Measurements from ENCODE around the gene PLPPR5.
A peak's percentile ranks its signal among the peaks of the same experiment; 100 is the strongest.

The PLPPR5 gene

GRCh38 chr1:98926597-98926996, 78.1 kb downstream of the PLPPR5 start:
- H3K14ac ChIP-seq (ENCODE audit: low read length in 2 of 2), result no peak overlapping the region
- no peaks in the 10 kb centered on the region for H3K79me1 ChIP-seq (replicated peaks; ENCODE audit: low read length, poor library complexity, severe bottlenecking)
- no peaks in the 10 kb centered on the region for H3K9me3 ChIP-seq (ENCODE audit: control insufficient read depth, low read length)
- H3K4me1 ChIP-seq (ENCODE audit: control insufficient read depth, insufficient read depth, low read depth, low read length), result no peaks in the 10 kb centered on the region
- no peak overlapping the region for H2AK5ac ChIP-seq (ENCODE audit: low read length, severe bottlenecking)
- H2BK12ac ChIP-seq (ENCODE audit: low read length in 2 of 2), result no peak overlapping the region
- H2BK5ac ChIP-seq (ENCODE audit: low read depth, low read length, poor library complexity, severe bottlenecking), result no peak overlapping the region
- H3K4me2 ChIP-seq (ENCODE audit: low read length, poor library complexity, severe bottlenecking), result no peak overlapping the region
- no peak for DNase-seq
- H3K18ac ChIP-seq (ENCODE audit: low read depth in 1 of 2, low read length in 2 of 2), result no peak overlapping the region
- no peaks in the 10 kb centered on the region for H3K27me3 ChIP-seq (ENCODE audit: control insufficient read depth in 1 of 2, insufficient read depth in 1 of 2, low read length in 2 of 2)
- no peak overlapping the region for H4K91ac ChIP-seq (ENCODE audit: low read length)
- no peak overlapping the region for H2BK15ac ChIP-seq (ENCODE audit: low read depth, poor library complexity, severe bottlenecking)
- H3K36me3 ChIP-seq (ENCODE audit: control insufficient read depth in 1 of 2, insufficient read depth in 2 of 2, low read depth in 1 of 2, low read length in 2 of 2), result no peaks in the 10 kb centered on the region
- H2BK120ac ChIP-seq (ENCODE audit: low read depth, low read length), result no peak overlapping the region
- no peak overlapping the region for H3K27ac ChIP-seq (ENCODE audit: low read length, poor library complexity, severe bottlenecking)
- no peak overlapping the region for H4K8ac ChIP-seq (ENCODE audit: low read length)
- H3K4ac ChIP-seq (ENCODE audit: low read depth in 1 of 2, low read length in 2 of 2), result no peak overlapping the region
- H3K23ac ChIP-seq (ENCODE audit: low read length in 2 of 2), result no peak overlapping the region
- 94% methylated on average over 4 of the region's 4 CpGs for WGBS
- H3K4me3 ChIP-seq (ENCODE audit: insufficient read depth in 1 of 2, low read depth in 1 of 2, low read length in 2 of 2), result no peak overlapping the region
- H3K9ac ChIP-seq (ENCODE audit: low read length), result no peak overlapping the region
- H2AFZ ChIP-seq (ENCODE audit: low read depth, low read length), result no peak overlapping the region

GRCh38 chr1:98924977-98925376, 79.7 kb downstream of the PLPPR5 start:
- H4K91ac ChIP-seq (ENCODE audit: low read length), result no peak overlapping the region

DNA sequence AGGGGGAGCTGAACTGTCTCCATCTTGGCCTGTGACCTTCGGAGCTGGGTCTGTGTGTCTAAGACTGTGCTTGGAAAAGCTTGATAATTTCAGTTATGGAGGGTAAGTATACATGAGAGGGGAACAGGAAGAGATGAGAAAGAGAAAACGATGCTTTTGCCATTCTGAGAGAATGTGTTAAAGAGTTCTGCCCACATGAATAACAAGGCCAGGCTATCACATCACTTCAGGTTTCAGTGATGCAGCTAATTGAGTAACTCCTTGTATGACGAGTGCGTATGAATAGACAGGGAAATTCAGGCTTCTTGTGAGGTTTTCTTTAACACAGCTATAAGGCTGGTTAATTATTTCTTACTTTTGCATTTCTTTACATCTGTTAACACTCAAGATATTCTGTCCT, 81.0 kb downstream of the PLPPR5 start:
- DNase-seq, result no peak
- Histone ChIP-seq H3K36me3 (ENCODE audit: control insufficient read depth in 1 of 2, insufficient read depth in 2 of 2, low read depth in 1 of 2, low read length in 2 of 2) (no peaks in the 10 kb centered on the region), H3K4me3 (ENCODE audit: insufficient read depth in 1 of 2, low read depth in 1 of 2, low read length in 2 of 2) (no peak overlapping the region), H3K23ac (ENCODE audit: low read length in 2 of 2) (no peak overlapping the region), H2BK120ac (ENCODE audit: low read depth, low read length) (no peak overlapping the region), H2BK15ac (ENCODE audit: low read depth, poor library complexity, severe bottlenecking) (no peak overlapping the region), H4K8ac (ENCODE audit: low read length) (no peak overlapping the region), H2AK5ac (ENCODE audit: low read length, severe bottlenecking) (peak overlapping the region; percentile 64), H3K4ac (ENCODE audit: low read depth in 1 of 2, low read length in 2 of 2) (no peak overlapping the region), H3K27ac (ENCODE audit: low read length, poor library complexity, severe bottlenecking) (no peak overlapping the region), H3K9ac (ENCODE audit: low read length) (no peak overlapping the region), H3K18ac (ENCODE audit: low read depth in 1 of 2, low read length in 2 of 2) (no peak overlapping the region), H2AFZ (ENCODE audit: low read depth, low read length) (no peak overlapping the region), H3K4me2 (ENCODE audit: low read length, poor library complexity, severe bottlenecking) (no peak overlapping the region), H2BK5ac (ENCODE audit: low read depth, low read length, poor library complexity, severe bottlenecking) (no peak overlapping the region), H3K14ac (ENCODE audit: low read length in 2 of 2) (no peak overlapping the region), H3K9me3 (ENCODE audit: control insufficient read depth, low read length) (no peaks in the 10 kb centered on the region), H3K79me1 (replicated peaks; ENCODE audit: low read length, poor library complexity, severe bottlenecking) (no peaks in the 10 kb centered on the region), H3K27me3 (ENCODE audit: control insufficient read depth in 1 of 2, insufficient read depth in 1 of 2, low read length in 2 of 2) (no peaks in the 10 kb centered on the region), H3K4me1 (ENCODE audit: control insufficient read depth, insufficient read depth, low read depth, low read length) (peaks cover 2% of the 10 kb centered on the region), H2BK12ac (ENCODE audit: low read length in 2 of 2) (no peak overlapping the region), H4K91ac (ENCODE audit: low read length) (no peak overlapping the region)
- WGBS, result 85% methylated on average over 2 of the region's 4 CpGs

More at GRCh38 chr1:98924977-98925376, 79.7 kb downstream of the PLPPR5 start:
- Histone ChIP-seq H2BK15ac (ENCODE audit: low read depth, poor library complexity, severe bottlenecking) (no peak overlapping the region), H2BK5ac (ENCODE audit: low read depth, low read length, poor library complexity, severe bottlenecking) (no peak overlapping the region), H4K8ac (ENCODE audit: low read length) (no peak overlapping the region), H2BK120ac (ENCODE audit: low read depth, low read length) (no peak overlapping the region), H3K27me3 (ENCODE audit: control insufficient read depth in 1 of 2, insufficient read depth in 1 of 2, low read length in 2 of 2) (no peaks in the 10 kb centered on the region), H3K79me1 (replicated peaks; ENCODE audit: low read length, poor library complexity, severe bottlenecking) (no peaks in the 10 kb centered on the region), H3K14ac (ENCODE audit: low read length in 2 of 2) (no peak overlapping the region), H3K9me3 (ENCODE audit: control insufficient read depth, low read length) (no peaks in the 10 kb centered on the region), H3K27ac (ENCODE audit: low read length, poor library complexity, severe bottlenecking) (no peak overlapping the region), H2BK12ac (ENCODE audit: low read length in 2 of 2) (no peak overlapping the region), H3K4me2 (ENCODE audit: low read length, poor library complexity, severe bottlenecking) (no peak overlapping the region), H3K36me3 (ENCODE audit: control insufficient read depth in 1 of 2, insufficient read depth in 2 of 2, low read depth in 1 of 2, low read length in 2 of 2) (no peaks in the 10 kb centered on the region), H3K23ac (ENCODE audit: low read length in 2 of 2) (no peak overlapping the region), H2AK5ac (ENCODE audit: low read length, severe bottlenecking) (no peak overlapping the region), H3K9ac (ENCODE audit: low read length) (no peak overlapping the region), H3K4me1 (ENCODE audit: control insufficient read depth, insufficient read depth, low read depth, low read length) (peaks cover under 1% of the 10 kb centered on the region), H3K4ac (ENCODE audit: low read depth in 1 of 2, low read length in 2 of 2) (no peak overlapping the region), H3K4me3 (ENCODE audit: insufficient read depth in 1 of 2, low read depth in 1 of 2, low read length in 2 of 2) (no peak overlapping the region), H2AFZ (ENCODE audit: low read depth, low read length) (no peak overlapping the region), H3K18ac (ENCODE audit: low read depth in 1 of 2, low read length in 2 of 2) (no peak overlapping the region)
- no peak for DNase-seq
- WGBS, result 74% methylated on average over 1 of the region's 1 CpG

GRCh38 chr1:98921817-98922216, 82.8 kb downstream of the PLPPR5 start:
- H2BK120ac ChIP-seq (ENCODE audit: low read depth, low read length), result no peak overlapping the region
- no peak overlapping the region for H4K8ac ChIP-seq (ENCODE audit: low read length)
- H3K4ac ChIP-seq (ENCODE audit: low read depth in 1 of 2, low read length in 2 of 2), result no peak overlapping the region
- H4K91ac ChIP-seq (ENCODE audit: low read length), result no peak overlapping the region
- H2AFZ ChIP-seq (ENCODE audit: low read depth, low read length), result no peak overlapping the region
- no peak overlapping the region for H3K14ac ChIP-seq (ENCODE audit: low read length in 2 of 2)
- H3K23ac ChIP-seq (ENCODE audit: low read length in 2 of 2), result no peak overlapping the region
- H3K27ac ChIP-seq (ENCODE audit: low read length, poor library complexity, severe bottlenecking), result no peak overlapping the region
- H3K27me3 ChIP-seq (ENCODE audit: control insufficient read depth in 1 of 2, insufficient read depth in 1 of 2, low read length in 2 of 2), result no peaks in the 10 kb centered on the region
- H3K4me3 ChIP-seq (ENCODE audit: insufficient read depth in 1 of 2, low read depth in 1 of 2, low read length in 2 of 2), result no peak overlapping the region
- H2AK5ac ChIP-seq (ENCODE audit: low read length, severe bottlenecking), result no peak overlapping the region
- DNase-seq, result no peak
- no peak overlapping the region for H2BK5ac ChIP-seq (ENCODE audit: low read depth, low read length, poor library complexity, severe bottlenecking)
- H3K4me1 ChIP-seq (ENCODE audit: control insufficient read depth, insufficient read depth, low read depth, low read length), result peaks cover 2% of the 10 kb centered on the region
- 100% methylated on average over 1 of the region's 2 CpGs for WGBS
- H3K9me3 ChIP-seq (ENCODE audit: control insufficient read depth, low read length), result no peaks in the 10 kb centered on the region
- no peak overlapping the region for H3K18ac ChIP-seq (ENCODE audit: low read depth in 1 of 2, low read length in 2 of 2)
- H3K9ac ChIP-seq (ENCODE audit: low read length), result no peak overlapping the region
- H3K79me1 ChIP-seq (replicated peaks; ENCODE audit: low read length, poor library complexity, severe bottlenecking), result no peaks in the 10 kb centered on the region
- no peaks in the 10 kb centered on the region for H3K36me3 ChIP-seq (ENCODE audit: control insufficient read depth in 1 of 2, insufficient read depth in 2 of 2, low read depth in 1 of 2, low read length in 2 of 2)
- no peak overlapping the region for H3K4me2 ChIP-seq (ENCODE audit: low read length, poor library complexity, severe bottlenecking)
- H2BK15ac ChIP-seq (ENCODE audit: low read depth, poor library complexity, severe bottlenecking), result no peak overlapping the region
- no peak overlapping the region for H2BK12ac ChIP-seq (ENCODE audit: low read length in 2 of 2)

Data from mesenchymal stem cell (in vitro differentiated cells and primary cell).